K562 (cell line): ENCODE measurements around the gene SORBS2. TPM values are rescaled to one million over a fixed set of nuclear protein-coding genes. Genes with fewer than 3 reads are reported as not detected.

ENCODE experiments used
- ATAC-seq: fragments of 200-7000 bp; cut with Tn5 transposase; 3 replicates; pipeline ENCODE4 v1.9.1; 2020; ENCODE audit warnings: moderate library complexity
- BruUV-seq: library from RNA; stranded (reverse); fragments of 400-500 nt; replicated peaks from 2 replicates; lab custom pipeline; 2021; lab: Mats Ljungman, UMichigan
- CTCF ChIA-PET: fragments of 300-600 bp; formaldehyde crosslinking; extraction: SDS; loops from one replicate; lab custom pipeline; 2021; ENCODE audit warnings: low intra/inter-chr PET ratio; lab: Yijun Ruan, JAX
- POLR2A ChIA-PET: fragments of 300-600, 350-650 bp; sonication (Branson Sonifier 250); formaldehyde crosslinking; extraction: SDS; loops from one replicate; lab custom pipeline; 2021; ENCODE audit warnings: antibody characterized with exemption, inconsistent platforms; lab: Yijun Ruan, JAX
- DNase-seq, 4 experiments: peaks; one replicate each; pipeline versions ENCODE4 v3.0.0 to v3.0.0-alpha.2; 2011 to 2018; ENCODE audit warnings: low spot score in 3 of 4, mixed read lengths in 3 of 4; ENCODE audit errors: extremely low read depth in 1 of 4
- FAIRE-seq: peaks from 2 replicates; lab custom pipeline; 2011; peaks lifted over from hg19 to GRCh38; lab: Jason Lieb, UNC
- H2AFZ ChIP-seq: 2 replicates; pipeline ENCODE4 v1.6.0; 2011; ENCODE audit warnings: low read depth, low read length, control low read depth, inconsistent platforms
- H3K27ac ChIP-seq: fragments of 200-600 bp; 3 replicates; pipeline ENCODE4 v1.8.0; 2011; ENCODE audit warnings: low read depth, mild to moderate bottlenecking, control low read depth, inconsistent platforms, low read length, moderate library complexity, mixed read lengths; ENCODE audit errors: extremely low read depth
- H3K27me3 ChIP-seq, 2 experiments: fragments of 300-600 bp in 1 of 2; 2 replicates in 1 of 2; 3 replicates in 1 of 2; pipeline versions ENCODE4 v1.6.0 to v1.8.0; 2011; ENCODE audit warnings: inconsistent platforms in 2 of 2, low read length in 2 of 2, mild to moderate bottlenecking in 1 of 2, mixed read lengths in 1 of 2, moderate library complexity in 1 of 2; ENCODE audit not compliant: control insufficient read depth in 2 of 2, insufficient read depth in 2 of 2
- H3K36me3 ChIP-seq: fragments of 300-600 bp; 3 replicates; pipeline ENCODE4 v1.8.0; 2011; ENCODE audit warnings: mild to moderate bottlenecking, low read length, inconsistent platforms; ENCODE audit not compliant: control insufficient read depth, insufficient read depth
- H3K4me1 ChIP-seq, 2 experiments: fragments of 200-600 bp in 1 of 2; replicated peaks in 1 of 2; 2 replicates in 1 of 2; 3 replicates in 1 of 2; pipeline versions ENCODE4 v1.5.1 to v1.8.0; 2011; ENCODE audit warnings: inconsistent platforms in 2 of 2, low read length in 2 of 2, mild to moderate bottlenecking in 1 of 2, mixed read lengths in 1 of 2, moderate library complexity in 1 of 2; ENCODE audit not compliant: control insufficient read depth in 2 of 2, insufficient read depth in 2 of 2
- H3K4me2 ChIP-seq: 2 replicates; pipeline ENCODE4 v1.6.1; 2011; ENCODE audit warnings: low read length, control low read depth, inconsistent platforms, mixed read lengths; ENCODE audit not compliant: insufficient read depth
- H3K4me3 ChIP-seq: fragments of 200-600 bp; sonication (generic), shearing (Covaris generic); 2 replicates; pipeline ENCODE4 v1.5.1; 2016; ENCODE audit warnings: control low read depth, inconsistent platforms
- H3K79me2 ChIP-seq: fragments of 200-600 bp; 3 replicates; pipeline ENCODE4 v1.8.0; 2011; ENCODE audit warnings: low read length, inconsistent platforms; ENCODE audit not compliant: control insufficient read depth, insufficient read depth
- H3K9ac ChIP-seq, 2 experiments: 2 replicates each; pipeline versions ENCODE4 v1.6.0 to v1.6.1; 2011; ENCODE audit warnings: low read depth in 2 of 2, low read length in 2 of 2, control low read depth in 1 of 2, inconsistent platforms in 1 of 2, mild to moderate bottlenecking in 1 of 2, mixed read lengths in 1 of 2; ENCODE audit not compliant: insufficient read depth in 1 of 2
- H3K9me1 ChIP-seq: one replicate; pipeline ENCODE4 v1.6.0; 2011; ENCODE audit warnings: inconsistent platforms, mild to moderate bottlenecking, low read length, moderate library complexity; ENCODE audit not compliant: control insufficient read depth, insufficient read depth
- H3K9me3 ChIP-seq: replicated peaks from 2 replicates; pipeline ENCODE4 v1.5.1; 2011; ENCODE audit warnings: low read depth, low read length, inconsistent platforms; ENCODE audit not compliant: control insufficient read depth, insufficient read depth
- H4K20me1 ChIP-seq: replicated peaks from 2 replicates; pipeline ENCODE4 v1.6.1; 2011; ENCODE audit warnings: low read length, inconsistent platforms, mixed read lengths; ENCODE audit not compliant: control insufficient read depth, insufficient read depth
- C11orf30 ChIP-seq: fragments of 450-650 bp; IDR thresholded peaks from 2 replicates; pipeline ENCODE4 v1.6.1; 2016; ENCODE audit warnings: low read depth, mild to moderate bottlenecking
- CTBP1 ChIP-seq: fragments of 450-650 bp; IDR thresholded peaks from 2 replicates; pipeline ENCODE4 v1.6.1; 2016; ENCODE audit warnings: borderline replicate concordance
- FOXA3 ChIP-seq, 2 experiments: fragments of 450-650 bp in 1 of 2; sonication (generic) in 1 of 2; formaldehyde crosslinking; IDR thresholded peaks in 1 of 2; conservative IDR thresholded peaks in 1 of 2; 2 replicates each; pipeline versions ENCODE4 v1.4.0 to v1.8.0; 2020 to 2022; ENCODE audit warnings: mild to moderate bottlenecking in 2 of 2, missing genetic modification reagents in 1 of 2
- HOMEZ ChIP-seq: fragments of 250-450 bp; sonication (Bioruptor Pico); IDR thresholded peaks from 2 replicates; pipeline ENCODE4 v1.4.0; 2020; ENCODE audit warnings: mild to moderate bottlenecking, moderate library complexity
- NFE2 ChIP-seq: IDR thresholded peaks from 2 replicates; pipeline ENCODE4 v1.6.1; 2014; ENCODE audit warnings: antibody characterized with exemption, low read depth
- RBM15 ChIP-seq: fragments of 200-400 bp; formaldehyde crosslinking; IDR thresholded peaks from 2 replicates; pipeline ENCODE4 v1.6.1; 2018; ENCODE audit warnings: mild to moderate bottlenecking, low read length, moderate library complexity; ENCODE audit not compliant: insufficient read depth
- ZKSCAN1 ChIP-seq: fragments of 150-350 bp; IDR thresholded peaks from 2 replicates; pipeline ENCODE4 v1.6.1; 2016; ENCODE audit warnings: low read depth, low read length
- WGBS: fragments of 100-300 bp; shearing (Covaris generic); methylation state at CpG from one replicate; pipeline ENCODE4 v1.1.6; 2016; ENCODE audit warnings: low coverage, mixed read lengths; ENCODE audit not compliant: insufficient coverage; ENCODE audit errors: missing lambda C conversion rate; 5-methylcytosine and 5-hydroxymethylcytosine counted together
- in situ Hi-C: fragments of 300-500 bp; cut with MboI; formaldehyde crosslinking; loops from 4 replicates; pipeline ENCODE4 v1.15.0; 2018; ENCODE audit warnings: inconsistent platforms, mixed read lengths
- intact Hi-C: fragments of 100-400 bp; cut with micrococcal nuclease; formaldehyde crosslinking; loops from 2 replicates; pipeline ENCODE4 v1.14.2; 2022
- polyA plus RNA-seq, 8 experiments: library from polyadenylated mRNA; depleted of rRNA in 4 of 8; stranded (reverse) in 5 of 8; unstranded in 3 of 8; fragments of >200 nt; fragmentation: Nextera tagmentation in 2 of 8; fragmentation: Illumina TruSeq in 1 of 8; extraction: Ambion mirVana in 2 of 8; extraction: Trizol in 1 of 8; gene quantifications; 2 replicates each; pipeline versions ENCODE4 v1.2.1 to v1.2.3, GENCODE V29; 2011 to 2014; ENCODE audit warnings: inconsistent platforms in 1 of 8, missing spikeins in 1 of 8
- total RNA-seq, 7 experiments: library from RNA; depleted of rRNA in 6 of 7; stranded (reverse); fragments of >200 nt in 6 of 7; fragmentation: Illumina TruSeq in 2 of 7; extraction: Trizol in 2 of 7; gene quantifications; 2 replicates each; pipeline versions ENCODE4 v1.2.1 to v1.2.3, GENCODE V29; 2011 to 2021; ENCODE audit warnings: low replicate concordance in 1 of 7

SORBS2 gene
- total and polyA plus RNA-seq, 9 of the 15 experiments (the other 6 are each of a cell fraction or from before 2014, with no cell fraction given) = 0.29 TPM; not detected in 8

GRCh38 chr4:185726931-185727330, 85.1 kb downstream of the SORBS2 start:
- FAIRE-seq (no peak), ATAC-seq (no peak), DNase-seq (no peak)
- 0% methylated on average over 8 of the region's 8 CpGs for WGBS
- no peak overlapping the region for H3K27ac ChIP-seq
- in situ Hi-C loops (no loop called here), intact Hi-C loops (no loop called here)
- no peaks in the 10 kb centered on the region for H3K9me1 ChIP-seq
- H3K36me3 ChIP-seq = no peaks in the 10 kb centered on the region
- no peaks in the 10 kb centered on the region for H4K20me1 ChIP-seq
- ChIA-PET POLR2A (no interaction called here), CTCF (no interaction called here)
- no peak overlapping the region for H3K4me2 ChIP-seq
- no TSS peak for BruUV-seq
- TF ChIP-seq FOXA3 (CRISPR knock-in tag; conservative IDR thresholded peaks at IDR 0.05 in 1 of 2, IDR thresholded peaks at IDR 0.05 in 1 of 2) (no peak), RBM15 (no peak), C11orf30 (no peak), HOMEZ (no peak), CTBP1 (no peak), NFE2 (no peak), ZKSCAN1 (no peak)
- no peak overlapping the region for H3K4me3 ChIP-seq
- no peak overlapping the region for H2AFZ ChIP-seq
- no peaks in the 10 kb centered on the region for H3K79me2 ChIP-seq
- no peaks in the 10 kb centered on the region for H3K9me3 ChIP-seq
- no peaks in the 10 kb centered on the region; a peak in 1 of 5 replicates for H3K4me1 ChIP-seq
- no peak overlapping the region for H3K9ac ChIP-seq
- no peaks in the 10 kb centered on the region for H3K27me3 ChIP-seq
